HG03521 (cell line): ENCODE measurements around the gene NDOR1.
"Not testable (repeated sequence)": the region's sequence is repeated elsewhere in the genome, so short reads cannot be mapped to it uniquely, and the experiment has no call there.

Experiments
- ATAC-seq: cut with Tn5 transposase; IDR thresholded peaks from one replicate; pipeline ENCODE4 v1.9.1; 2021; ENCODE audit warnings: mild to moderate bottlenecking, moderate library complexity; ENCODE audit not compliant: unreplicated experiment

NDOR1 gene

GRCh38 chr9:137242269-137243203, 37.0 kb downstream of the NDOR1 start:
- ATAC-seq, result no peak

- ATAC-seq, result not testable (repeated sequence)
Measured at GRCh38 chr9:137243266-137243625, 37.7 kb downstream of the NDOR1 start.

GRCh38 chr9:137243626-137244485, 38.4 kb downstream of the NDOR1 start:
- ATAC-seq, result no peak

- ATAC-seq, result no peak
Measured at GRCh38 chr9:137244486-137245449, 39.3 kb downstream of the NDOR1 start.

- no peak for ATAC-seq
Measured at GRCh38 chr9:137245450-137246421, 40.2 kb downstream of the NDOR1 start.

GRCh38 chr9:137247135-137247915, 41.8 kb downstream of the NDOR1 start:
- ATAC-seq, result no peak

- ATAC-seq, result no peak
Measured at GRCh38 chr9:137247916-137248175, 42.3 kb downstream of the NDOR1 start.

GRCh38 chr9:137250329-137251193, 45.1 kb downstream of the NDOR1 start:
- no peak for ATAC-seq

- no peak for ATAC-seq
Measured at GRCh38 chr9:137251194-137251461, 45.6 kb downstream of the NDOR1 start, which contains the start of gene STPG3. Gene STPG3, plus strand, starts transcription at chr9:137251286. Its CDS starts 1 bp downstream, at chr9:137251287.

GRCh38 chr9:137251490-137252268, 46.2 kb downstream of the NDOR1 start:
- no peak for ATAC-seq

- no peak for ATAC-seq
Measured at GRCh38 chr9:137252555-137253506, 47.3 kb downstream of the NDOR1 start.

GRCh38 chr9:137253717-137254623, 48.5 kb downstream of the NDOR1 start:
- ATAC-seq, result no peak

- ATAC-seq, result peak; percentile 83
Measured at GRCh38 chr9:137254624-137255447, 49.3 kb downstream of the NDOR1 start, which contains the start of gene NELFB. Gene NELFB, plus strand, starts transcription at chr9:137255327.

- peak; percentile 1 for ATAC-seq
Measured at GRCh38 chr9:137255448-137256114, 50.1 kb downstream of the NDOR1 start.
